DND-41 (cell line): ENCODE results near the gene MLLT6.

ENCODE experiments used
- ATAC-seq: fragments of 200-7000 bp; cut with Tn5 transposase; 3 replicates; pipeline ENCODE4 v1.9.1; 2021; ENCODE audit warnings: low read depth; ENCODE audit not compliant: insufficient read depth
- DNase-seq: peaks from one replicate; pipeline ENCODE4 v3.0.0-alpha.2; 2020
- H2AFZ ChIP-seq: 2 replicates; pipeline ENCODE4 v1.6.0; 2012; ENCODE audit warnings: low read depth, low read length
- H3K27ac ChIP-seq: 2 replicates; pipeline ENCODE4 v1.5.1; 2012; ENCODE audit warnings: low read length, inconsistent platforms
- H3K27me3 ChIP-seq: fragments of 200-600 bp; sonication (generic); 2 replicates; pipeline ENCODE4 v1.6.0; 2012; ENCODE audit warnings: low read length, mild to moderate bottlenecking, inconsistent platforms; ENCODE audit not compliant: insufficient read depth, poor library complexity
- H3K36me3 ChIP-seq: 2 replicates; pipeline ENCODE4 v1.5.1; 2012; ENCODE audit warnings: low read length, inconsistent platforms; ENCODE audit not compliant: insufficient read depth
- H3K4me1 ChIP-seq: 2 replicates; pipeline ENCODE4 v1.5.1; 2012; ENCODE audit warnings: mild to moderate bottlenecking, low read length; ENCODE audit not compliant: insufficient read depth
- H3K4me2 ChIP-seq: 2 replicates; pipeline ENCODE4 v1.6.0; 2012; ENCODE audit warnings: mild to moderate bottlenecking, moderate library complexity, low read length, inconsistent platforms; ENCODE audit not compliant: insufficient read depth
- H3K4me3 ChIP-seq, 2 experiments: fragments of 200-600 bp in 1 of 2; shearing (Covaris generic) in 1 of 2; 2 replicates each; pipeline ENCODE4 v1.5.1; 2012 to 2016; ENCODE audit warnings: inconsistent platforms in 2 of 2, low read length in 2 of 2, mild to moderate bottlenecking in 2 of 2, low read depth in 1 of 2, moderate library complexity in 1 of 2
- H3K79me2 ChIP-seq: 2 replicates; pipeline ENCODE4 v1.6.0; 2012; ENCODE audit warnings: low read length, inconsistent platforms; ENCODE audit not compliant: insufficient read depth
- H3K9ac ChIP-seq: 2 replicates; pipeline ENCODE4 v1.6.0; 2012; ENCODE audit warnings: low read depth, mild to moderate bottlenecking, inconsistent platforms, low read length, moderate library complexity
- H3K9me3 ChIP-seq: 2 replicates; pipeline ENCODE4 v1.5.1; 2012; ENCODE audit warnings: low read length, moderate library complexity, mild to moderate bottlenecking, inconsistent platforms; ENCODE audit not compliant: insufficient read depth, severe bottlenecking
- H4K20me1 ChIP-seq: 2 replicates; pipeline ENCODE4 v1.6.0; 2012; ENCODE audit warnings: low read length; ENCODE audit not compliant: insufficient read depth
- CTCF ChIP-seq: IDR thresholded peaks from 2 replicates; pipeline ENCODE4 v1.5.1; 2012; ENCODE audit warnings: borderline replicate concordance, low read length, moderate library complexity, mild to moderate bottlenecking; ENCODE audit not compliant: poor library complexity, severe bottlenecking; ENCODE audit errors: extremely low read depth
- EZH2 ChIP-seq: IDR thresholded peaks from 3 replicates; pipeline ENCODE4 v1.6.1; 2012; ENCODE audit warnings: borderline replicate concordance, low read depth, mild to moderate bottlenecking, moderate library complexity, low read length, inconsistent platforms; ENCODE audit not compliant: severe bottlenecking

The MLLT6 gene

GRCh38 chr17:38732376-38733281, 27.6 kb downstream of the MLLT6 start:
- H3K36me3 ChIP-seq = peaks cover 50% of the 10 kb centered on the region
- H3K4me3 ChIP-seq = peak overlapping the region in 1 of 2 experiments; percentile 87; a peak in 1 of 4 replicates
- ATAC-seq = no peak
- H3K27ac ChIP-seq = peak overlapping the region; percentile 82
- no peaks in the 10 kb centered on the region for H3K27me3 ChIP-seq
- H3K9me3 ChIP-seq = no peaks in the 10 kb centered on the region
- peak overlapping the region; percentile 83 for H3K4me2 ChIP-seq
- peaks cover 40% of the 10 kb centered on the region for H3K79me2 ChIP-seq
- TF ChIP-seq CTCF (no peak), EZH2 (no peak)
- H3K9ac ChIP-seq = no peak overlapping the region
- H2AFZ ChIP-seq = no peak overlapping the region
- peaks cover 27% of the 10 kb centered on the region for H4K20me1 ChIP-seq
- peaks cover 60% of the 10 kb centered on the region for H3K4me1 ChIP-seq
- DNase-seq = no peak

GRCh38 chr17:38733282-38733981, 28.4 kb downstream of the MLLT6 start:
- ATAC-seq (no peak), DNase-seq (no peak)
- no peak overlapping the region for H3K27ac ChIP-seq
- H3K4me3 ChIP-seq = no peak overlapping the region
- H3K36me3 ChIP-seq = peaks cover 55% of the 10 kb centered on the region
- no peaks in the 10 kb centered on the region for H3K27me3 ChIP-seq
- H3K9ac ChIP-seq = no peak overlapping the region
- peaks cover 40% of the 10 kb centered on the region for H3K79me2 ChIP-seq
- H3K4me1 ChIP-seq = peaks cover 52% of the 10 kb centered on the region
- H3K9me3 ChIP-seq = no peaks in the 10 kb centered on the region
- peaks cover 27% of the 10 kb centered on the region for H4K20me1 ChIP-seq
- TF ChIP-seq CTCF (no peak), EZH2 (no peak)
- H3K4me2 ChIP-seq = no peak overlapping the region
- H2AFZ ChIP-seq = no peak overlapping the region

GRCh38 chr17:38733982-38734973, 29.2 kb downstream of the MLLT6 start:
- H3K27ac ChIP-seq = 0 out of 2 replicates have a peak overlapping the region, but pooled peaks have one; percentile 1
- H3K9me3 ChIP-seq = no peaks in the 10 kb centered on the region
- peaks cover 28% of the 10 kb centered on the region for H4K20me1 ChIP-seq
- H3K4me3 ChIP-seq = no peak overlapping the region
- no peak overlapping the region for H3K9ac ChIP-seq
- TF ChIP-seq EZH2 = no peak
- peak; percentile 59 for TF ChIP-seq CTCF
- no peaks in the 10 kb centered on the region for H3K27me3 ChIP-seq
- H3K79me2 ChIP-seq = peaks cover 36% of the 10 kb centered on the region
- H2AFZ ChIP-seq = no peak overlapping the region
- no peak overlapping the region for H3K4me2 ChIP-seq
- H3K36me3 ChIP-seq = peaks cover 64% of the 10 kb centered on the region
- DNase-seq (peak; percentile 52), ATAC-seq (peak; percentile 15; the same call in 1 of the 3 replicates)
- H3K4me1 ChIP-seq = peaks cover 43% of the 10 kb centered on the region
